Ureter (tissue), 1 donor: ENCODE results near the gene TECPR2. TPM values are rescaled to one million over a fixed set of nuclear protein-coding genes. Genes with fewer than 3 reads are reported as not detected.
"Not testable (repeated sequence)": the region's sequence is repeated elsewhere in the genome, so short reads cannot be mapped to it uniquely, and the experiment has no call there.

Experiments used
- DNase-seq: peaks from one replicate; pipeline ENCODE4 v3.0.0-alpha.2; 2020; ENCODE audit warnings: low spot score
- total RNA-seq: library from RNA; stranded (reverse); gene quantifications from one replicate; pipeline ENCODE4 v1.2.4, GENCODE V29; 2023
- donor health status: DM: yes; HTN: yes; CAD: no.

TECPR2 gene
- total RNA-seq, 1 donor from 2014 or later, result 36.3 TPM

- DNase-seq, result peak; percentile 95
Measured at GRCh38 chr14:102509746-102510615, 147.2 kb downstream of the TECPR2 start, which contains the start of gene ANKRD9. Gene ANKRD9, minus strand, starts transcription at chr14:102509776. Its CDS starts 1,887 bp downstream, at chr14:102507889.

GRCh38 chr14:102510616-102511520, 148.1 kb downstream of the TECPR2 start:
- DNase-seq, result peak; percentile 76

DNA sequence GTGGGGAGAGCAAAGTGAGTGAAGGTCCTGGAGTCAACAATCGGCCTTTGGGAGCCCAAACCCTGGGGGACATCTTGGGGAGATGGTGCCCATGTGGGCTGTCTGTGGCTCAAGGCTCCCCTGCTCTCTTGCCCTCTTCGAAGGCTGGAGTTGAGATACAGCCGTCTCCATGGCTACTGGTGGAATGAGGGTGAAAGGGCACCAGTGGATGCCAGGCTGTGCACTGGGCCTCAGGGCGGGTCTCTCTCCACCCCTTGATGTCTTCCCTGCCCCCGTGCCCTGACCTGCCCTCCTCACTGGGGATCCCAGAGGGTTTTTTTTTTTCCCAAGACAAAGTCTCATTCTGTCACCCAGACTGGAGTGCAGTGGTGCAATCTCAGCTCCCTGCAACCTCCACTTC, 148.8 kb downstream of the TECPR2 start:
- no peak for DNase-seq

GRCh38 chr14:102512793-102513300, 150.1 kb downstream of the TECPR2 start:
- DNase-seq, result no peak

GRCh38 chr14:102513899-102514772, 151.4 kb downstream of the TECPR2 start:
- DNase-seq, result no peak

DNA sequence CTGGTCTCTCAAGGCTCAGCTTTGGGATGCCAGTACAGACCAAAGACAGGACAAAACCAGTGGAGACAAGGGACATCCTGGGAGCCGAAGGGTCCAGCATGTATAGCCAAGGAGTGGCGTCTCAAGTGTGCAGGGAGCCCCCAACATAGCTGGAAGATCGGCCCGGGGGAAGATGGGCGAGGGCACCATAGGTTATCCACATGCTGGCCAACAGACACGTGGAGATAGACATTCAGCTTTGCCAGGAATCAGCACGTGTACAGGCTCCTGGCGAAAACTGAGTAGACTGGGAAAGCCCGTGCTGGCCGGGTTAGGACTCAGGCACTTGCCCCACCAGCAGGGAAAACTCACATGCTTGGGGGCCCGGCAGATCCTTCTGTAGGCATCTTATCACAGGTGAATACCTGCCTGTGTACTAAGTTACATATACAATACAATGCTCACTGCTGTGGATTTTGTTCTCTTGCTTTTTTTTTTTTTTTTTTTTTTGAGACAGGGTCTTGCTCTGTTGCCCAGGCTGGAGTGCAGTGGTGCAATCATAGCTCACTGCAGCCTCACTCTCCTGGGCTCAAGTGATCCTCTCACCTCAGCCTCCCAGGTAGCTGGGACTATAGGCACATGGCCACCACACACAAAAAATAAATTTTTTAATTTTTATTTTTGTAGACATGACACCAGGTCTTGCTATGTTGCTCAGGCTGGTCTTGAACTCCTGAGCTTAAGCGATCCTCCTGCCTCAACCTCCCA, 152.4 kb downstream of the TECPR2 start:
- no peak for DNase-seq

DNA sequence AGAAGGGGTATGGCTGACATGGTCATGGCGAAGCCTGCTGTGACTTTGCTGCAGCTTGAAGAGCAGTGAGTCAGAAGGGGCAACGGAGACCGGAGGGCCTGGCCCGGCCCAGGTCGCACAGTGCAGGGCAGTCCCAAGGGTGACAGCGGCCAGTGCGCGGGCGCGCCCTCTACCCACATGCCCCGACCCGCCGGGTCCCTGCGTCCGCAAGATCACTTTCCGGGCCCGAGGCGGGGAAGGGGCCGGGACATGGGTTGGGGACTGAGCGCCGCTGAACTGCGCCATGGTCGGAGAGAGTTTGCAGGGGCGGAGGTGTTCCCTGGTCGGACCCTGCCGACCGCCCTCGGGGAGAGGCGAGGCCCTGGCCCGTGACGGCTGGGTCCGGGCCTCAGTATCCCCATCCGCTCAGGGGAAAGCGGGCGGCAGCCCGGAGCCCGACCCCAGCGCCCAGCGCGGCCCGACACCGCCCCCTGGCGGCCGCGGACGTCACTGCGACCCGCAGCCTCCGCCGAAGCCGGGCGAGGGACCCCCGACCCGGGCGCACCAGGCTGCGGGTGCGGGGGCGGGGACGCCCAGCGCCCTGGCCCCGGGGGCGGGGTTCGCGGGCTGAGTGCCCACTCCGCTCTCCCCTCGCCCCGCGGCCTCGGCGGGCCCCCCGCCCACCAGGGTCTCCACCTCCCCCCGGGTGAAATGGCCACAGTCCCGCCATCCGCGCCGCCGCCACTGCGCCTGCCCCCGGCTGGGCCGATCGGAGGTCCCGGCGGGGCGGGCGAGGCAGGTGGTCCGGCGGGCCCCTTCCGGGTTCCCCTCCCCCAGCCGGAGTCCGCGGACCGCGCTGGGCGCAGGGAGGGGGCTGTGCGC, 154.0 kb downstream of the TECPR2 start:
- no peak for DNase-seq

DNA sequence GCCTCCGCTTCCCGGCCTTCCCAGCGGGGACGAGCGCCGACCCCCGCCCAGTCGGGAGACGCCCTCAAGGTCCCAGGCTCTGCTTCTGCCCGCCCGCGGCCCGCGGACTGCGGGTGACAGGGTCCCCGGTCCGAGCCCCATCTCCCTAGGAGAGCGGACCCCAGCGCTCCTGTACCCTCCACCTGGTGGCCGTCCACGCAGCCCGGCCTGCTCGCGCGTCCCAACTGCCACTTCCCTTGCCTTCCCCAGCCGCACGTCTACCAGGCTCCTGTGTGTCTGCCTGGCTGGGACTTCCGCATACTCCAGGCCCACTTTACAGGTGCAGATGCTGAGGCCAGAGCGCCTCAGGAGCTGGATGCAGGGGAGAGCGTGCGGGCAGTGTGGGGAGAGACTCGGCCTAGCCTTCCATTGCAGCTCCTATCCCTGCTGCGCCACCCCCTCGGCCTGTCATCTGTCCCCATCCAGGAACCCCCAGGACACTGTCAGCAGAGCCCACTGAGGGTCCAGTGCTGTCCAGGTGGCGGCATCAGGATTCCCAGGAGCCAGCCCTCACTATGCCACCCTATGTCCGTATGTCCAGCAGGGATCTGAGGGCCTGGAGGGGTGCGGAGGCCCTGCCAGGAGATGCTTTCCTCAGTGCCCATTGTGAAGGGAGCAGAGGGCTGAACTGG, 154.8 kb downstream of the TECPR2 start:
- no peak for DNase-seq

- DNase-seq, result no peak
Measured at GRCh38 chr14:102518063-102518648, 155.4 kb downstream of the TECPR2 start.

DNA sequence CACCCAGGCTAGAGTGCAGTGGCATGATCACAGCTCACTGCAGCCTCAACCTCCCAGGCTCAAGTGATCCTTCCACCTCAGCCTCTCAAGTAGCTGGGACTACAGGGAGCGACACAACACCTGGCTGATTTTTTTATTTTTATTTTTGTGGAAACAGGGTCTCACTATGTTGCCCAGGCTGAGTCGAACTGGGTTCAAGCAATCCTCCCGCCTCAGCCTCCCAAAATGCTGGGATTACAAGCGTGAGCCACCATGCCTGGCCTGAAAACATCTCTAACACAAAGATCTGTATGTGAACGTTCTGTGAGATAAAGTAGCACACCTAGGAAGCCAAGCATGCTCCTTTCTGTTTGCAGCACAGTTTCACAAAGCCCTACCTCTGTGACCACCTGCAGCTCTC, 157.0 kb downstream of the TECPR2 start:
- not testable (repeated sequence) for DNase-seq

GRCh38 chr14:102523200-102523568, 160.4 kb downstream of the TECPR2 start:
- DNase-seq, result no peak

- DNase-seq, result no peak
Measured at GRCh38 chr14:102523569-102524450, 161.1 kb downstream of the TECPR2 start.

DNA sequence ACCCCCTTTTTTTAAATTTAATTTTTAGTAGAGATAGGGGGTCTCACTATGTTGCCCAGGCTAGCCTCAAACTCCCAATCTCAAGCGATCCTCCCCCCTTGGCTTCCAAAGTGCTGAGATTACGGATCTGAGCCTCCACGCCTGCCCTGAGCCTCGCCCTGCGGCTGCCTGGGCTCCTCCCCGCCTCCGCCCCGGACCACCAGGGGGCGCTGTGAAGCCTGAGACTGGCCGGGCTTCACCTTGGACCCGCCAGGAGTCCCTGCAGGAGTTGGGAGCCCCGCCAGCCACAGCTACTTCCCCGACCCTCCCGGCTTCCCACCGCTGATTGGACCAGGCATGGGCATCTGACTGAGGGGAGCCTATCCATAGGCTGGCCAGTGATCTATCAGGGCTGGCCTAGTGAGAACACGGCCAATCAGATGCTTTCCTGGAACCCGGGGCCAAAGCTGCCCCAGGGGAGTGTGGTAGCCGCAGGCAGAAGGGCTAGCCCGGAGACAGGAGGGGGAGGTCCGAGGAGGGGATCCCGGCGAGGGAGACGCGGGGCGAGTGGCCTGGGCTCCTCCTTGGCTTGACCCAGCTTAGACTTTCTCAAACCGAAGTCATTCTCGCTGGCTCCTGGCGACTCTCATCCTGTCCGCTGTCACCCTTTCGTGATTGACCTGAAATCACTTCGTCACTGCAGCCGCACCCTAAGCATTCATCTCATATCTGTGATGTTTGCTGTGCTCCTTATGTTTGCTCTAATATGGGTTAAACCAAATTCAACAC, 161.9 kb downstream of the TECPR2 start:
- peak; percentile 99 for DNase-seq

GRCh38 chr14:102525219-102525928, 162.6 kb downstream of the TECPR2 start:
- DNase-seq, result peak; percentile 72

DNA sequence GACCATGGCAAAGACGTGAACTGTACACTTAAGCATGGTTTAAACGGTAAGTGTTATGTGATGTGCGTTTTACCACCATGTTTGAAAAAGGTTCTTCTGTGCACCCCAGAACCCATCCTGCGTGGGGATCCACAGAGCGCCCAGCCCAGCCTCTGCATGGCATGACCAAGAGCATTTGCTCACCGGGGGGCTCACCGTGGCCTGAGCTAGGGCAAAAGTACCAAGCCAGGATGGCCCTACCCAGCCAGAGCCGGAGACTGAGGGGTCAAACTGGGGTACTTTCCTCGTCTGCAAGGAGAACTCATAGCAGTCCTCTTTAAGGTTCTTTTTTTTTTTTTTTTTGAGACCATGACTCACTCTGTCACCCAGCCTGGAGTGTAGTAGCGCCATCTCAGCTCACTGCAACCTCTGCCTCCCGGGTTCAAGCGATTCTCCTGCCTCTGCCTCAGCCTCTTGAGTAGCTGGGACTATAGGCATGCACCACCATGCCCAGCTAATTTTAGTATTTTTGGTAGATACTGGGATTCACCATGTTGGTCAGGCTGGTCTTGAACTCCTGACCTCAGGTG, 163.3 kb downstream of the TECPR2 start:
- no peak for DNase-seq
